HUES48 (cell line): ENCODE data around the gene SH3GLB1.

Experiments
- H3K27ac ChIP-seq: one replicate; pipeline ENCODE4 v1.7.0; 2013; ENCODE audit warnings: low read depth, low read length, inconsistent platforms
- H3K27me3 ChIP-seq: 2 replicates; pipeline ENCODE4 v1.6.1; 2013; ENCODE audit warnings: mild to moderate bottlenecking, low read length; ENCODE audit not compliant: control insufficient read depth, insufficient read depth
- H3K36me3 ChIP-seq: 2 replicates; pipeline ENCODE4 v1.6.1; 2013; ENCODE audit warnings: low read length; ENCODE audit not compliant: control insufficient read depth, insufficient read depth
- H3K4me1 ChIP-seq: 2 replicates; pipeline ENCODE4 v1.6.1; 2013; ENCODE audit warnings: mild to moderate bottlenecking, low read length; ENCODE audit not compliant: control insufficient read depth, insufficient read depth
- H3K4me3 ChIP-seq: 2 replicates; pipeline ENCODE4 v1.5.1; 2013; ENCODE audit warnings: mild to moderate bottlenecking, low read depth, low read length
- H3K9ac ChIP-seq: 2 replicates; pipeline ENCODE4 v1.6.1; 2013; ENCODE audit warnings: mild to moderate bottlenecking, low read depth, low read length, moderate library complexity
- H3K9me3 ChIP-seq: 2 replicates; pipeline ENCODE4 v1.6.1; 2013; ENCODE audit warnings: low read length; ENCODE audit not compliant: control insufficient read depth, insufficient read depth

Gene SH3GLB1

DNA sequence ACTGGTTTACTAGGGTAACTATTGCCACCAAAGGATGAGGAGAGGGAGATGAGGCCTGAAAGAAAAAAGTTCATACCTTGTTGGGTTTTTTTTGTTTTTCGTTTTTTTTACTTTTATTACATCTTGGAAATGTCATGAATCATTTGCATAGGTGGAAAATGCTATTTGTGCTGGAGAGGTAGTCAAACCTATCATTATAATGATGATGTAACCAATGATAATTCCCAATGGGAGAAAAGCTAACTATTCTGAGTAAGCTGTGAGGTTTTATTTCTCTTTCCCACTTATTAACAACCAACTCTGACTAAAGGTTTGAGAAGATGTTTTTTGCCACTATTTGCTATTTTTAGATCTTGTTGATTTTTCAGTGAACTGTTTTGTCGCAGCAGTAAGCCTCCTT, 29.0 kb downstream of the SH3GLB1 start:
- H3K36me3 ChIP-seq: peaks cover 55% of the 10 kb centered on the region
- no peaks in the 10 kb centered on the region for H3K27me3 ChIP-seq

GRCh38 chr1:86739648-86740509, 35.5 kb downstream of the SH3GLB1 start:
- H3K9me3 ChIP-seq: no peaks in the 10 kb centered on the region
- no peak overlapping the region for H3K9ac ChIP-seq
- no peak overlapping the region for H3K27ac ChIP-seq
- peaks cover 75% of the 10 kb centered on the region for H3K36me3 ChIP-seq
- H3K27me3 ChIP-seq: no peaks in the 10 kb centered on the region
- no peak overlapping the region for H3K4me3 ChIP-seq
- no peaks in the 10 kb centered on the region for H3K4me1 ChIP-seq

More for the DNA sequence above, 29.0 kb downstream of the SH3GLB1 start:
- Histone ChIP-seq H3K4me3 (no peak overlapping the region), H3K27ac (no peak overlapping the region), H3K9me3 (no peaks in the 10 kb centered on the region), H3K4me1 (no peaks in the 10 kb centered on the region), H3K9ac (no peak overlapping the region)

DNA sequence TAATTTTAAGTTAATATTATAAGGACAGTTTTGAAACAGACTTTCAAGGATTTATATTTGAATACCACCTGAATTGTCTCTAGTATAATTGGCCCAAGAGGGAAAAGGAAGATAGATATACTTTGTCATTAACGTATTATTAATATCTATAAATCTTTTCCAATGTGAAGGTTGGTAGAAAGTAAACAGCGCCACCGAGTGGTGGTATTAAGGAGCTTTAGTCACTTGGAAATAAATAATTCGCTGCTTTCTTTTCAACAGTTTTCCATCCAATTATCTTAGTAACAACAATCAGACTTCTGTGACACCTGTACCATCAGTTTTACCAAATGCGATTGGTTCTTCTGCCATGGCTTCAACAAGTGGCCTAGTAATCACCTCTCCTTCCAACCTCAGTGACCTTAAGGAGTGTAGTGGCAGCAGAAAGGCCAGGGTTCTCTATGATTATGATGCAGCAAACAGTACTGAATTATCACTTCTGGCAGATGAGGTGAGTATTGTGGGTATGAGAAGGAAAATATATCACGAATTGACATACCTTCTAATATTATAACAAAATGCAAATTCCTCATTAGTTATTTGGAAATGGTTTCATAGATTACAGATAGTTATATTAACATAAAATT, 37.7 kb downstream of the SH3GLB1 start:
- peaks cover 57% of the 10 kb centered on the region for H3K36me3 ChIP-seq

DNA sequence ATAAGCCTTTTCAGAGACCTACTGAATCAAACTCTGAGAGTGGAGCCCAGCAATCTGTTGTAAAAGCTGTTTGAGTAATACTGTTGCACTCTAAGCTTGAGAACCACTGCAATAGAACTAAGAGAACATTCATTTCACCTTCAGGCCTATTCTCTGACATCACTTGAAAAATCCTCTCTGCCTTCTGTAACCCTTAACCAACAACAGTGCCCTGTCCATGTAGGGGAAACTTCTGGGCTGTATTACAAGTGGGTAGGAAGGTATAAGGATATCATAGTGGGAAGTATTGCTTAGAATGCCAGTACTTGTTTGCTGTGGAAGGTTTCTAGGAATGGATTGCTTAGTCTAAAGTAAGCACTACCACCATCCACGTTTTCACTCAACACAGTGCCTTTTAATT, 42.9 kb downstream of the SH3GLB1 start:
- H3K36me3 ChIP-seq: peaks cover 28% of the 10 kb centered on the region

More for the DNA sequence above, 37.7 kb downstream of the SH3GLB1 start:
- no peak overlapping the region for H3K9ac ChIP-seq
- H3K4me1 ChIP-seq: no peaks in the 10 kb centered on the region
- no peaks in the 10 kb centered on the region for H3K27me3 ChIP-seq
- no peaks in the 10 kb centered on the region for H3K9me3 ChIP-seq
- no peak overlapping the region for H3K4me3 ChIP-seq
- H3K27ac ChIP-seq: no peak overlapping the region

DNA sequence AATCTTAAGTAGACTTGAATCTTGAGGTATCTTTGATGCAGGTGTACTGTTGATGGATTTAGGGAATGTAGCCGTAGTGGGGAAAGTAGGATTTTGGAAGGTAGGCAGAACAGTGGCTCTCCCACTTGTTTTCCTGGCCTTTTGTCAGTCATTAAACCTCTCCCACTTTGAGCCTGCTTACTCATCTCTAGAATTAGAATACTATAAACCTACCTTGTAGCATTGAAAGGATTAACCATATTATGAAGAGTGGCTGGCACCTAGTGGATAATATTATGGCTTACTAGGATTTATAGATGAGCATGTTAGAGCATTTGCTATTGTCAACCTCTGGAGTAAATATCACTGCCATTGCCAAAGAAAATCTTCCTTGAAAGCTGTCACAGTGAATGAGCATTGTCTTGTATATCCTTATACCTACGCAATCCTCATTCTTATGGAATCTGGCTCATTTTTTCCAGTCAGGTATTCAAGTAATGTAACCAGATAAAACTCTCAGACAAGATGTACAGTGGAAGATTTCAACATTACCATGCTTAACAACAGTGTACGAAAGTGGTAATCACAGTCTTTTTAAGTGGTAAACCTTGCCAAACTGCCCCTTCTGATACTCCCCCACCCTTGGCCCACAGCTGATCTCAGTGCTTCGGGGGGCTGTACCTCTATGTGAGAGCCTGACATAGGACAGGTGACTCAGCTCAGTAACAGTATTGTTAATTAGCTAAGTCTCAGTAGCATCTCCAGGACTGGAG, 44.4 kb downstream of the SH3GLB1 start:
- Histone ChIP-seq H3K4me3 (no peak overlapping the region), H3K9ac (no peak overlapping the region), H3K9me3 (no peaks in the 10 kb centered on the region), H3K4me1 (no peaks in the 10 kb centered on the region; the same call in 1 of the 2 replicates), H3K27ac (no peak overlapping the region), H3K27me3 (no peaks in the 10 kb centered on the region), H3K36me3 (peaks cover 13% of the 10 kb centered on the region)

More for the DNA sequence above, 42.9 kb downstream of the SH3GLB1 start:
- Histone ChIP-seq H3K4me1 (no peaks in the 10 kb centered on the region), H3K9ac (no peak overlapping the region), H3K27me3 (no peaks in the 10 kb centered on the region), H3K4me3 (no peak overlapping the region), H3K9me3 (no peaks in the 10 kb centered on the region), H3K27ac (no peak overlapping the region)

DNA sequence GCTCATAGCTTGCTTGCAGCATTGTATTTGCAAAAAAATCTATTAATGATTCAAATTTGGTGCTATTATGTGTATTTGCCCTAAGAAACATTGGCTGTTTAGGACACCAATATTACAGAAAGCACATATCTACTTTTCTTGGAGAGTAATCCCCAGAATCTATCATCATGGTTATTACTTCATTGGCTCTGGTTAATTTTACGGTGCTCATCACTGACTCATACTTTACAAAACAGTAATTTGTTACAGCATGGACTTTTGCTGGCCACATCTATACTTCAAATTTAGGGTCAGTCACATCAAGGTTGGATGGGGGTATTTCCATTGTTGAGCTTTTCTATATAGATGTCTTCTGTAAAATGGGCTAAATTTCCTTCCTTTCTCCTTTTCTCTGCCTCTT, 45.7 kb downstream of the SH3GLB1 start:
- Histone ChIP-seq H3K27ac (no peak overlapping the region), H3K4me3 (no peak overlapping the region), H3K9ac (no peak overlapping the region), H3K36me3 (0 out of 2 replicates have a peak, but pooled peaks cover 1% of the 10 kb centered on the region), H3K27me3 (no peaks in the 10 kb centered on the region), H3K4me1 (peaks cover 5% of the 10 kb centered on the region; the same call in 1 of the 2 replicates), H3K9me3 (no peaks in the 10 kb centered on the region)

DNA sequence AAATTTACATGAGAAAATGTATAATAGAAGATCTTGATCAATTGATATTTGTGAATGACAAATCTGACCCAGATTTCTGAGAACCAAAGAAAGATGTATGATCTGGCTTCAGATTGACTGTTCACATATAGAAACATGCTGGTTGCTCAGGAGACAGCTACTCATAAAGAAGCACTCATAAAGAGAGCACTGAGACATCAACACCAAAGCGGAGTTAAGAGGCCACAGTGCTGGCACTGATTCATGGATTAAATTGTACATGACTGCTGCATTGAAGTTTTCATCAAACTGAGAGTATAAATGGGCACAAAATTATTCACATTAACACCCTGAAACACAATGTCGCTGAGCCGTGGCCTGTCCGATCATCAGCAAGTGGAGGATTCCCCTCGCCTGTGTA, 46.2 kb downstream of the SH3GLB1 start:
- no peak overlapping the region for H3K27ac ChIP-seq
- H3K27me3 ChIP-seq: no peaks in the 10 kb centered on the region
- H3K9me3 ChIP-seq: no peaks in the 10 kb centered on the region
- no peak overlapping the region for H3K9ac ChIP-seq
- peaks cover 5% of the 10 kb centered on the region; the same call in 1 of the 2 replicates for H3K4me1 ChIP-seq
- H3K36me3 ChIP-seq: no peaks in the 10 kb centered on the region
- no peak overlapping the region for H3K4me3 ChIP-seq

GRCh38 chr1:86751923-86752322, 47.5 kb downstream of the SH3GLB1 start:
- no peaks in the 10 kb centered on the region for H3K27me3 ChIP-seq
- no peak overlapping the region for H3K27ac ChIP-seq
- H3K4me1 ChIP-seq: peaks cover 5% of the 10 kb centered on the region; the same call in 1 of the 2 replicates
- no peaks in the 10 kb centered on the region for H3K36me3 ChIP-seq
- no peak overlapping the region for H3K4me3 ChIP-seq
- no peaks in the 10 kb centered on the region for H3K9me3 ChIP-seq
- H3K9ac ChIP-seq: no peak overlapping the region

GRCh38 chr1:86753700-86754099, 49.3 kb downstream of the SH3GLB1 start:
- Histone ChIP-seq H3K9ac (no peak overlapping the region), H3K9me3 (no peaks in the 10 kb centered on the region), H3K27me3 (no peaks in the 10 kb centered on the region), H3K27ac (no peak overlapping the region), H3K36me3 (no peaks in the 10 kb centered on the region), H3K4me1 (peaks cover 5% of the 10 kb centered on the region; the same call in 1 of the 2 replicates), H3K4me3 (no peak overlapping the region)

DNA sequence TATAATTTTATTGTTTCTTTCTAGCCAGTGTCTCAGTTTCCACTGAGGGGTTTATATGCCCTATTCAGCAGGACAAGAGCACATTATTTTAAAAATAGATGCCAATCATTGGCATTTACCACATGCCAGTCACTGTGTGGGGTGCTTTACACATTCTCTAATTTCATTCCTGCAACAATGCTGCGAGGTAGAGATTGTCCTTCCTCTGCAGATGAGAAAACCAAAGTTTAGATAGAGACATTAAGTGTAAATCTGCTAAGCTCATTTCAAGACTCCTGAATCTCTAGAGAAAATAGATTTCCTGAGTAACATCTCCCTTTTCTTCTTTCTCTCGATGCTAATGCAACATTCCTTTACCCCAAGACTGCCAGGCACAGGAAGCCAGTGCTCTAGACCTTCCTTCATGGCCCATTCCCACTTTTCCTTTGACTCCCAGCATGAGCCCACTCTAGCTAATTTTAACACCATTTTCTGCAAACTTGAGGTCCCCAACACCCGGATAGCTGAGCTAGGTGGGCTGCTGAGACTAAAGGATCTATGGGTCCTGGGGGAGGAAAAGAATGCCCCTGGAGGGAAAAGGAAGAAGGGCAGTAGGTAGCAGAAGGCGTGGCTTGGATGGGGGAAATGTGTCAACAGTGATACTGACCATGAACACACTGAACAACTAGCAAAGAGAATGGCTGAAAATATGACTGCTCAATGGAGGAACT, 50.0 kb downstream of the SH3GLB1 start:
- Histone ChIP-seq H3K9me3 (no peaks in the 10 kb centered on the region), H3K27ac (peak overlapping the region; percentile 14), H3K4me1 (peaks cover 5% of the 10 kb centered on the region; the same call in 1 of the 2 replicates), H3K36me3 (no peaks in the 10 kb centered on the region), H3K4me3 (no peak overlapping the region), H3K27me3 (no peaks in the 10 kb centered on the region), H3K9ac (no peak overlapping the region)
